ENCODE results near the gene SPRY1.
A peak's percentile ranks its signal among the peaks of the same experiment; 100 is the strongest.

SPRY1 gene

DNA sequence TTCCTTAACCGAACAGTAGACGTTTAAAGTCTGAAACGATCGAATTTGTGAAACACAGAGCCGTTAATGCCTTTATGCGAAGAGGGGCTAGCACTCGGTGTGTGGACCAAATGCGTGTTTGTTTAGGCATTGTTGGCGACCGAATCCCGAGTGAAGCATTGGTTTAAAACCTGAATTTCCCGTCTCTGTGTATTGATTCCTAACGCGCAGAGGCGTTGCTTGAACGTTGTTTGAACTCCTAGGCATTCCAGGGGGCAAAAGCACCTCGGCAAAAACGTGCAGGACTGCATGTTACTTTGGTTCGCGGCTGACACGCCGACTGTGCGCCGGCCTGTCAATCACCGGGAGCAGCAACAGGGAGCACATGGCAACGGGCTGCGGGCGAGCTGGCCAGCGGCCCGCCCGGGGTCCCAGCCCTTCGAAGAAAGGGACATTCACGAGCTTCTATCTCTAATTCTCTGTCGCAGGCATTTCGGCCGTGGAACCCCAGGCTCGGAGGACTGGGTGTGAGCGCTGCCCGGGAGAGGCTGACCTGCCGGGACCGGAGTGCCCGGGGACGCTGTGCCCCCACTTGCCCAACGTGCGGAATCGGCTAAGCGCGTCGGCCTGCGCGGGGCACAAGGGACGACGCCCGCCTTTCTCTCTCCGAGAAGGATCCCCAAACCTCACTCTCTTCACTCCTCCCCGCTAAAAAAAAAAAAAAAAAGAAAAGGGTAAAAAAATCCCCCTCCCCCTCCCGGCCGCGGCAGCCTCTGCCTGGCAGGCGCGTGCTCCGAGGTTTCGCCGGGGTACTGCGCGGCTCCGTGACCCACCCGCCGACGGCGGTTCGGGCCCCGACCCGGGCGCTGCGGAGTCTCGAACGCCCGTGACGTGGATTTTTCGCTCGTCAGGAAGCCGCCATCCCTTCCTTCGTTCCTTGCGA, 810 bp downstream of the SPRY1 start:
- peak overlapping the region; percentile 94 for H3K27ac ChIP-seq
- TF ChIP-seq, protein P1, sequence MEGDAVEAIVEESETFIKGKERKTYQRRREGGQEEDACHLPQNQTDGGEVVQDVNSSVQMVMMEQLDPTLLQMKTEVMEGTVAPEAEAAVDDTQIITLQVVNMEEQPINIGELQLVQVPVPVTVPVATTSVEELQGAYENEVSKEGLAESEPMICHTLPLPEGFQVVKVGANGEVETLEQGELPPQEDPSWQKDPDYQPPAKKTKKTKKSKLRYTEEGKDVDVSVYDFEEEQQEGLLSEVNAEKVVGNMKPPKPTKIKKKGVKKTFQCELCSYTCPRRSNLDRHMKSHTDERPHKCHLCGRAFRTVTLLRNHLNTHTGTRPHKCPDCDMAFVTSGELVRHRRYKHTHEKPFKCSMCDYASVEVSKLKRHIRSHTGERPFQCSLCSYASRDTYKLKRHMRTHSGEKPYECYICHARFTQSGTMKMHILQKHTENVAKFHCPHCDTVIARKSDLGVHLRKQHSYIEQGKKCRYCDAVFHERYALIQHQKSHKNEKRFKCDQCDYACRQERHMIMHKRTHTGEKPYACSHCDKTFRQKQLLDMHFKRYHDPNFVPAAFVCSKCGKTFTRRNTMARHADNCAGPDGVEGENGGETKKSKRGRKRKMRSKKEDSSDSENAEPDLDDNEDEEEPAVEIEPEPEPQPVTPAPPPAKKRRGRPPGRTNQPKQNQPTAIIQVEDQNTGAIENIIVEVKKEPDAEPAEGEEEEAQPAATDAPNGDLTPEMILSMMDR (conservative IDR thresholded peaks at IDR 0.05): no peak

DNA sequence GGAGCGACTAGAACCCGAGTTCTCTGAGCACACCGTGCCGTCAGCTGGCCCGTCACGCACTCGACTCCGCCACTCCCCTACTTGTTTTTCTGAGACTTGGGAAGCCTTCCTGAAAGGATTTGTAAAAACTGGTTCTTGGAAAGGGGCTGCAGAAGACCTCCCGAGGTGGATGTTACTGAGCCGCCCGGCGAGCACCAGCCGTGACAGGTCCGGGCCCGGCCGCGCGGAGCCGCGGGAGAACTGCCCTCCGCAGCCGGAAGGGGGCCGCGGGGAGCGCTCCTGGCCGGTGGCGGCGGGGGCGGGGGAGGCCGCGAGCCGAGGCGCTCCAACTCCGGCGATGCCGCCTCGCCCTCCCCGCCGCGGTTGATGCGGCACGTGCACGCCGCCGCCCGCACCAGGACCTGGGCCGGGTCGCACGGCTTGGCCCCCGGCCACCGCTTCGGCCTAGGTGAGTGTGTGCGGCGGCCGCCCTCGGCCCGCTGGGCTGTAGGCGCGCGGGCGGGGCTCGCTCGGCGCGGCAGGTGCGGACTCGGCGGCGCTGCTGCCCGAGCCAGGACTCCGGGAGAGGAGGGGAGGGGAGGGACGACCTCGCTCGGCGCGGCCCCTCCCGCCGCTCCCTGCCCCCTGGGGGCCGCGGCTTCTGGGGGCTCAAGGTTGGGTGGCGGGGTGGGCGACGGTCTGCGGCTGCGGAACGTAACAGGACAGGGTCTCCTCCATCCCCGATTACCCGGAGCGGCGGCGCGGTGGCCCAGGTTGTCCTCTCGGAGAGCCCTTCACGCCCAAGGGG, 1.7 kb downstream of the SPRY1 start:
- TF ChIP-seq, protein P1 (conservative IDR thresholded peaks at IDR 0.05): peak; percentile 77
- H3K27ac ChIP-seq: peak overlapping the region; percentile 94

DNA sequence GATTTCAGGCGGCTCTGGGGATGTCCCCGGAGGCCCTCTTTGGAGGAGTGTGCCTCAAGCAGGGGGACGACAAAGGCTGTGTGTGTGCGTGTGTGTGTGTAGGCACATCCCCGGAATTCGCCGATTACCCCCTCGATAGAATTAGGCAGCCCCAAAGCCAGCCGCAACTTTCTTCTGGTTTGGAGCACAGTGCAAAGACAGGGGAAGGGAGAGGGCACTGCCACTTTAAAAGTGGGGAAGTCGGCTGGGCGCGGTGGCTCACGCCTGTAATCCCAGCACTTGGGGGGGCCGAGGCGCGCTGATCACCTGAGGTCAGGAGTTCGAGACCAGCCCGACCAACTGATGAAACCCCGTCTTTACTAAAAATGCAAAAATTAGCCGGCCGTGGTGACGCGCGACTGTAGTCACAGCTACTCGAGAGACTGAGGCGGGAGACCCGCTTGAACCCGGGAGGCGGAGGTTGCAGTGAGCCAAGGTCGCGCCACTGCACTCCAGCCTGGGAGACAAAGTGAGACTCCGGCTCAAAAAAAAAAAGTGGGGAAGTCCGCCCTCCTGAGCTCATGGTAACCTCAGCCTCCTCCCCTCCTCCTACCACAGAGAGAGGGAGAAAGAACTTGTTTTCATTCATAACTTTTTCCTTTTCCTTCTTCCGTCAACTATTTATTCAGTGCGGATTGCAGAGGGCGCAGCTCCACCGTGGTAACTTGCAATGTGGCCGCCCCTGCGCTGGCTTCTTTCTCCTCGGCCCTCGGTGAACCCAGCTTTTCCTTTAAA, 2.4 kb downstream of the SPRY1 start:
- TF ChIP-seq, protein P1 (conservative IDR thresholded peaks at IDR 0.05): peak; percentile 39; the same call in 1 of the 2 replicates
- H3K27ac ChIP-seq: peak overlapping the region; percentile 94

DNA sequence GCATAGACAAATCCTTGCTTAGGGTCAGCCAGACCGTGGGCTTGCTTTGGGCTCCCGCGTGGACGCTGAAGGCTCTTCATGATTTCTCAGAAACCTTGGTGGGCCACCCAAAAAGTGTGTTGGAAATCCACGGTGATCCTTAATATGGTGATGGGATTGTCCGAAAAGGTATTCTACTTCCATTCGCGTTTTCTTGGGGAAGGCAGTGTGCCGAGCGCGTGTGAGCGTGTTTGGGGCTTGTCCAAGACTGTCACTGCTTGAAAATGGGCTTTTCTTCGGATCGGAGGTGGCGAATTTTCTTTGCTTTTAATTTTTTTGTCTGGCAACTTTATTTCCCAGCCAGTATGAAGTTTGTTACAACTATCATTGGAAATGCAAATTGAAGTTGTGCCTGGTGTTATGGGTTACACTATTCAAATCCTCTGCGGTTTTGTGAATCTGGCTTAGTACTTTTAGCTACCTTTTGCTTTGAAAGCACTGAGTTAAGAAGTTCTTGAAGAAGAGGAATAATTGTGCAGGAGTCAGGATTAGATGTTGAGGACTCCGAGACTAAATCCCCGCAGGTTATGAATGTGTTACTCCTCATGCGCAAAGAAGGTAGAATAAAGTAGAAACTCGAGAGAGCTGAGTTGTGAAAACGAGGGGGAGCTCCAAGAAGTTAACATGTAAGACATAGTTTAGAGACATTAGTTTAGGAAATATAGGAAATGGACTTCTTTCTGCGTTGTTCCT, 3.2 kb downstream of the SPRY1 start:
- TF ChIP-seq, protein P1 (conservative IDR thresholded peaks at IDR 0.05): no peak
- peak overlapping the region; percentile 94 for H3K27ac ChIP-seq

DNA sequence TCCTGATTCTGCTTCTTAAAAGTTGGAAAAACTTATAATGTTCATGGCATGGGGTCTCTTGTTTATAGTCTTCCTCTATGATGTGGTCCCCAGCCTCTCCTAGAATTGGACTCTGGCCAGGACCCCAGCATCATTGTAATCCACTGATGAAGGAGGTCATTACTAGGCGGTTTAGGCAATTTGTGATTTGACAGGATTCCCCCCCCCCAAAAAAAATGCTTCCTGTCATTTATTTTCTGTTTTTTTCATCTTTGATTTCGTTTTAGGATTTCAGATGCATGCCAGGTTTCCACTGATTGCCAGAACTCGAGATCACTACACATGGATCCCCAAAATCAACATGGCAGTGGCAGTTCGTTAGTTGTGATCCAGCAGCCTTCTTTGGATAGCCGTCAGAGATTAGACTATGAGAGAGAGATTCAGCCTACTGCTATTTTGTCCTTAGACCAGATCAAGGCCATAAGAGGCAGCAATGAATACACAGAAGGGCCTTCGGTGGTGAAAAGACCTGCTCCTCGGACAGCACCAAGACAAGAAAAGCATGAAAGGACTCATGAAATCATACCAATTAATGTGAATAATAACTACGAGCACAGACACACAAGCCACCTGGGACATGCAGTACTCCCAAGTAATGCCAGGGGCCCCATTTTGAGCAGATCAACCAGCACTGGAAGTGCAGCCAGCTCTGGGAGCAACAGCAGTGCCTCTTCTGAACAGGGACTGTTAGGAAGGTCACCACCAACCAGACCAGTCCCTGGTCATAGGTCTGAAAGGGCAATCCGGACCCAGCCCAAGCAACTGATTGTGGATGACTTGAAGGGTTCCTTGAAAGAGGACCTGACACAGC, 4.9 kb downstream of the SPRY1 start:
- no peak overlapping the region for H3K27ac ChIP-seq
- TF ChIP-seq, protein P1 (conservative IDR thresholded peaks at IDR 0.05): no peak

DNA sequence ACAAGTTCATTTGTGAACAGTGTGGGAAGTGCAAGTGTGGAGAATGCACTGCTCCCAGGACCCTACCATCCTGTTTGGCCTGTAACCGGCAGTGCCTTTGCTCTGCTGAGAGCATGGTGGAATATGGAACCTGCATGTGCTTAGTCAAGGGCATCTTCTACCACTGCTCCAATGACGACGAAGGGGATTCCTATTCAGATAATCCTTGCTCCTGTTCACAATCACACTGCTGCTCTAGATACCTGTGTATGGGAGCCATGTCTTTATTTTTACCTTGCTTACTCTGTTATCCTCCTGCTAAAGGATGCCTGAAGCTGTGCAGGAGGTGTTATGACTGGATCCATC, 5.5 kb downstream of the SPRY1 start:
- H3K27ac ChIP-seq: no peak overlapping the region
- TF ChIP-seq, protein P1 (conservative IDR thresholded peaks at IDR 0.05): no peak
